Activated CD4-positive, alpha-beta T cell treated with anti-CD3 and anti-CD28 coated beads, Interleukin-2, amount 10 ng/mL, durations not matched to agents 24 days and 14 days (primary cell): ENCODE measurements around the gene FAAP20. TPM values are rescaled to one million over a fixed set of nuclear protein-coding genes. Genes with fewer than 3 reads are reported as not detected.

Experiments
- DNase-seq: peaks from one replicate; pipeline ENCODE4 v3.0.0; 2022
- H3K27ac Mint-ChIP-seq: one replicate; pipeline ENCODE4 v1.8.0; 2022; ENCODE audit warnings: mild to moderate bottlenecking, mixed read lengths
- H3K27me3 Mint-ChIP-seq: one replicate; pipeline ENCODE4 v1.8.0; 2022; ENCODE audit warnings: mixed read lengths
- H3K36me3 Mint-ChIP-seq: one replicate; pipeline ENCODE4 v1.8.0; 2022; ENCODE audit warnings: low read depth, mild to moderate bottlenecking, mixed read lengths
- H3K4me1 Mint-ChIP-seq: one replicate; pipeline ENCODE4 v1.8.0; 2021; ENCODE audit warnings: mixed read lengths
- H3K4me3 Mint-ChIP-seq: one replicate; pipeline ENCODE4 v1.8.0; 2022; ENCODE audit warnings: mild to moderate bottlenecking, moderate library complexity, mixed read lengths
- H3K9me3 Mint-ChIP-seq: one replicate; pipeline ENCODE4 v1.8.0; 2021; ENCODE audit warnings: mixed read lengths
- intact Hi-C: fragments of 100-400 bp; cut with micrococcal nuclease; formaldehyde crosslinking; loops from one replicate; pipeline ENCODE4 v1.15.1; 2023
- total RNA-seq: library from RNA; stranded (reverse); gene quantifications from 2 replicates; pipeline ENCODE4 v1.2.3, GENCODE V29; 2022

The FAAP20 gene, protein sequence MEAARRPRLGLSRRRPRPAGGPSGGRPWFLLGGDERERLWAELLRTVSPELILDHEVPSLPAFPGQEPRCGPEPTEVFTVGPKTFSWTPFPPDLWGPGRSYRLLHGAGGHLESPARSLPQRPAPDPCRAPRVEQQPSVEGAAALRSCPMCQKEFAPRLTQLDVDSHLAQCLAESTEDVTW
- 55.8 and 60.3 TPM in 2 replicates for total RNA-seq

DNA sequence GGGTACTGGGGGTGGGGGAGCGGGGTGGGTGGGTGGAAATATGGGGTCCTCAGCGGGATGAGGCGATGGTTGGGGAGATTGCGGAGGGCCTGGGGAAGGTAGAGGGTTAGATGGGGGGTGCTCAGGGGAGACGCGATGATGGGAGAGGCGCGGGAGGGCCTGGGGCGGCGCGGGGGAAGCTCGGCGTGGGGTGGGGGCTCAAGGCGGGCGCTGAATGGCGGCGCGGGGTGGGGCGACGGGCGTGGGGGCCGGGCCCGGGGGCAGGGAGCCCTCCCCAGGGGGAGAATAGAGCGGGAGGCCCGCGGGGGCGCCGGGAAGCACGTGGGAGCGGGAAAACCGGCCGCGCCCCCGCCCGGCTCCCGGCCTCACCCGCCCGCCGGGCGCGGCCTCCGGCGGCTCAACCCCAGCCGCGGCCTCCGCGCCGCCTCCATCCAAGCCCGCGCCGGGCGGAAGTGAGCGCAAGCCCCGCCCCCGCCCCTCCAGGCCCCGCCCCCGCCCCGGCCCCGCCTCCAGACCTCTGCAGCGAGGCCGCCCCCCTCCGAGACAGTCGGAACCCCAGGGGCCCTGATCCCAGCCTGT, at the start of gene FAAP20:
TSS of gene FAAP20 (minus strand) at position 454 of the 579 bp plus-strand sequence. CDS start at position 431, 23 bp downstream.
- intact Hi-C loops, result loop anchor here (2.0 kb wide), 2 partner anchors 36 to 354 kb away; no protein-coding TSS in a partner anchor

DNA sequence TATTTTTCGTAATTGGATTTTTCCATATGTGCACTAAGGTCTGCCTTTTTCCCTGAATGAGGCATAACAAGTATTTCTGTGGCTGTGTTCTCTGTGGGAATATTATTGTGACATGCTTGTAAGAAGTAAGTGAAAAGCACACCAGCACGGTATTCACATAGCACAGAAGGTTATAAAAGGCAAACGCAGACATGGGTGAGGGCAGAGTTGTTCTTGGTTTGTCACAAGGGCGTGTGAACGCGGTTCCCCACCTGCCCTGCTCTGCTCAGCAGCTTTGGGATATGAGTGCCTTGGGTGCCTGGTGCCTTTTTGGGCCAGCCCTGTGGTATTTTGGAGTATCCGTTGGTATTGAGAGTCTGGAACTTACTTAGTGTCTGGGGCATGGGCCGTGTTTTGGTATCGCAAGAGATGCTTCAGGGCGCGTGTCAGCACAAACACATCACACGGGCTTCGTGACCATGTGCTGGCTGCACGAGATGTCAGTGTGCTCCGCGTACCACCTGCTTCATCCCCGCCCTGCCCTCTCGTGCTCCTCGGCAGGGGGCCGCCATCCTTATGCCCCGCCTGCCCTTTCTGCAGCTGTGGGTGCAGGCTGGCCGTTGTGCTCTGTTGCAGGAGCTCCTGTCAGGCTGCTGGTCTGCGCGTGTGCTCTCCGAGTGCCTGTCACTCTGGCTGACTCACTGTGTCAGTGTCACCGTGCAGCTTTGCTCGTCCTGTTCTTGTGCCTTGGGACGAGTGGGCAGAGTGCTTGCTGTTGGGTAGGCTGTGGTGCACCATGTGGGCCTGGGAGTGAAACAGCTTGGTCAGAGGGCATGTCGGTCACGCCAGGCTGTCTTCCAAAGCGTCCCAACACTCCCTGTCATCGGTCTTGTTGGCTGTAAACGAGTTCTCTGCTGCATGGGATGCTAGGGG, 48.5 kb upstream of the FAAP20 start:
- intact Hi-C loops, result no loop called here
- H3K36me3 Mint-ChIP-seq, result peaks cover 41% of the 10 kb centered on the region
- no peaks in the 10 kb centered on the region for H3K9me3 Mint-ChIP-seq
- H3K4me3 Mint-ChIP-seq, result no peak overlapping the region
- H3K27ac Mint-ChIP-seq, result no peak overlapping the region
- H3K27me3 Mint-ChIP-seq, result no peaks in the 10 kb centered on the region
- H3K4me1 Mint-ChIP-seq, result peaks cover 43% of the 10 kb centered on the region
- DNase-seq, result no peak

More for the DNA sequence above, at the start of gene FAAP20:
- H3K4me1 Mint-ChIP-seq, result peaks cover 10% of the 10 kb centered on the region
- H3K4me3 Mint-ChIP-seq, result peak within 1 kb of the TSS; percentile 90
- H3K36me3 Mint-ChIP-seq, result peaks cover 2% of the 10 kb centered on the region
- H3K9me3 Mint-ChIP-seq, result no peaks in the 10 kb centered on the region
- H3K27ac Mint-ChIP-seq, result peak within 1 kb of the TSS; percentile 93
- no peaks in the 10 kb centered on the region for H3K27me3 Mint-ChIP-seq
- DNase-seq, result no peak

DNA sequence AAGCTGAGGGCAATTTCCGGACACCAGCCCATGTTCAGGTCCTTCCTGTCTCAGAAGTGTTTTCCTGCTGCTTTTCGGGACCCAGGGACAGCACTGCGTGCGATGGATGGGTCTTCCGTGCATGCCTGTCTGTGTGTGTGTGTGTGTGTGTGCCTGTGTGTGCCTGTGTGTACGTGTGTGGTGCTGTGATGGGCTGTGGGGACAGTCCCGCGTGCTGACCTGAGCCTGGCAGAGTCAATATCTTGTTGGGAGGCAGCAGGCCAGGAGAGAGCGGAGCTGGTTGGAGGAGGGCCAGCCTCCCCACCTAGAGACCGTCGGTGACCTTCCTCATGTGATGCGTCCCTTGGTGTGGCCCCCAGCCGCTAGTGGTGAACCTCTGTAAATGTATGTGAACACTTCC, 47.2 kb upstream of the FAAP20 start:
- Mint-ChIP-seq H3K36me3 (peaks cover 39% of the 10 kb centered on the region), H3K4me3 (no peak overlapping the region), H3K27me3 (no peaks in the 10 kb centered on the region), H3K4me1 (peaks cover 50% of the 10 kb centered on the region), H3K27ac (no peak overlapping the region), H3K9me3 (no peaks in the 10 kb centered on the region)
- DNase-seq, result no peak
- intact Hi-C loops, result no loop called here

DNA sequence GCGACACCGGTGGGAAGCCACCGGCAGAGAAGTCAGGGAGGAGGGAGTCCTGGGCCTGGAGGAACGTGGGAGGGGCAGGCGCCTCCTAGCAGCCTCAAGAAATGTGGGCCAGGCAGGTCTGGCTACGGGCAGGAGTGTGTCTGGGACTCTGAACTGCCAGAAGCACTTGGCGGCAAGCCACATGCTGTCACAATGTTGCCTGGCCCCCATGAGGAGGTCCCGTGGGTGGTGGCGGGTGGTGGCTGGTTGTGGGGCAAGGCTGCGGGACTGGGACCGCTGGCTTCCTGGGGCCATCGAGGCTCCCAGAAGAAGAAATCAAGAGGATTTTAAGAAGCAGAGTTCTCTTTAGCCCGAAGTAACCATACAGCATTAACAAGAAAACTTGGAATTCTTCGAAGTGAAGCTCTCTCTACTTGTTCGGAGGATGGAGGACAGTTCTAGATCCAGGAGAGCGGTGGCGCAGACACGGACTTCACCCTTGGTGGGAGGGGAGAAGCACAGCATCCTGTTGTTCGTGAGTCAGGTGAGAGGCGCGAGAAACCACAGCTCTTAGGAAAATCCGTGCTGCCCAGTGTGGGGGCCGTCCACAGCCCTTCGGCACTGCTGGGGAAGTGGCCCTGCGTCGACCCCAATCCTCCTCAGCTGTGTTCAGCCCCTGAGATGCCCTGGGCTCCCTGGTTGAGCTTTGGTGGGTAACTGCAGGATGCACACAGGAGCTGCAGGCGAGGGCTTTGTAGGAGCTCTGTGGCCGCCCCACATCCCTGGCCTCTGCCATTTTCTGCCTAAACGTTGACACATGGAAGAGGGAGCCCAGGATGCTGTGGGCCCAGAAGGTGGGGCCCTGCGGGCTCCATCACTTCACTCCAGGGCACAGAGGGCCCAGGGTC, 45.9 kb upstream of the FAAP20 start:
- DNase-seq, result no peak
- H3K36me3 Mint-ChIP-seq, result peaks cover 35% of the 10 kb centered on the region
- H3K4me3 Mint-ChIP-seq, result peak overlapping the region; percentile 40
- intact Hi-C loops, result no loop called here
- H3K27me3 Mint-ChIP-seq, result no peaks in the 10 kb centered on the region
- H3K4me1 Mint-ChIP-seq, result peaks cover 52% of the 10 kb centered on the region
- H3K27ac Mint-ChIP-seq, result peak overlapping the region; percentile 74
- H3K9me3 Mint-ChIP-seq, result no peaks in the 10 kb centered on the region

DNA sequence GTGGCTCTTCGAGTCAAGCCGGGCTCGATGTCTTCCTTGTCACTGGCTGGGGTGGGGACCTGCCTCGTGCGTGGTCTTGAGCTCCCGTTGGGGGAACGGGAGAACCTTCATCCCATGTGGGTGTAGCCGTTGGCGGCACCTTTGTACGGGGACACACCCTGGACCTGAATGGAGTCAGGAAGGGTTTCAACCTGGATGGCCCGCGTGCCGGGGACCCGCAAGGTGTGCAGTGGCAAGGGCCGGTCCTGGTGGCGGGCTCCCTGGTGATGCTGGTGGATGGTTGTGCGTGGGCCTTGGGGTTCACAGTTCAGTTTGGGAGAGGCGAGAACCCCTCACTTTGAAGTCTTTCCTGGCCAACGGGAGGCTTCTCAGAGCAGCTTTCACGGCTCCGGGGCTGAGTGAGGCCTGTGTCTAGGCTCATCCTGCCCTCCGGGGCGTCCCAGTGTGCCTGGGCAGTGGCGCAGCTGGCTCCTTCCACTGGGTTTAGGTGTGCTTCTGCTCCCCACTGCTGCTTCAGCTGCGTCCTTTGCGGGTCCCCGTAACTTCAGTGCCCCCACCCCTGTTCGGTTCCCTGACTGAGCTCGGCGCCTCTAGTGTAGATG, 44.9 kb upstream of the FAAP20 start:
- H3K36me3 Mint-ChIP-seq, result peaks cover 34% of the 10 kb centered on the region
- peaks cover 54% of the 10 kb centered on the region for H3K4me1 Mint-ChIP-seq
- DNase-seq, result no peak
- H3K27ac Mint-ChIP-seq, result no peak overlapping the region
- intact Hi-C loops, result no loop called here
- H3K4me3 Mint-ChIP-seq, result peak overlapping the region; percentile 40
- H3K27me3 Mint-ChIP-seq, result no peaks in the 10 kb centered on the region
- H3K9me3 Mint-ChIP-seq, result no peaks in the 10 kb centered on the region

DNA sequence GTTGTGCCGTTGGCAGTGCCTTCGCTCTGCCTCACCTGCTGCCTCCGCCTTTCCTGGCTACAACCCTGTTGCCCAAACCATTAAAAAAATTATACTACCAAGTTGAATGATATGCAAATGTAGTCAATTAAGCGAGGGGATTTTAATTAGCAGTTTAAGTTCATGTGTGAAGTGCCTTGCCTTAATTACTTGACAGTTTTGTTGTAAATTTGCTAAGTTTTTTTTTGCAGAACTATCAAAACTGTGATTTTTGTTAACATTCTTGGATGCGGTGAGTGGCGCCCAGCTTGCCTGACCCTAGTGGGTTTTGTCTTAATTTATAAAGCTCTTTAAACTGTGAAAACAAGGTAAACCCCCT, 44.4 kb upstream of the FAAP20 start:
- intact Hi-C loops, result no loop called here
- H3K36me3 Mint-ChIP-seq, result peaks cover 33% of the 10 kb centered on the region
- no peak overlapping the region for H3K4me3 Mint-ChIP-seq
- H3K4me1 Mint-ChIP-seq, result peaks cover 57% of the 10 kb centered on the region
- H3K27me3 Mint-ChIP-seq, result no peaks in the 10 kb centered on the region
- no peak for DNase-seq
- no peak overlapping the region for H3K27ac Mint-ChIP-seq
- H3K9me3 Mint-ChIP-seq, result no peaks in the 10 kb centered on the region

DNA sequence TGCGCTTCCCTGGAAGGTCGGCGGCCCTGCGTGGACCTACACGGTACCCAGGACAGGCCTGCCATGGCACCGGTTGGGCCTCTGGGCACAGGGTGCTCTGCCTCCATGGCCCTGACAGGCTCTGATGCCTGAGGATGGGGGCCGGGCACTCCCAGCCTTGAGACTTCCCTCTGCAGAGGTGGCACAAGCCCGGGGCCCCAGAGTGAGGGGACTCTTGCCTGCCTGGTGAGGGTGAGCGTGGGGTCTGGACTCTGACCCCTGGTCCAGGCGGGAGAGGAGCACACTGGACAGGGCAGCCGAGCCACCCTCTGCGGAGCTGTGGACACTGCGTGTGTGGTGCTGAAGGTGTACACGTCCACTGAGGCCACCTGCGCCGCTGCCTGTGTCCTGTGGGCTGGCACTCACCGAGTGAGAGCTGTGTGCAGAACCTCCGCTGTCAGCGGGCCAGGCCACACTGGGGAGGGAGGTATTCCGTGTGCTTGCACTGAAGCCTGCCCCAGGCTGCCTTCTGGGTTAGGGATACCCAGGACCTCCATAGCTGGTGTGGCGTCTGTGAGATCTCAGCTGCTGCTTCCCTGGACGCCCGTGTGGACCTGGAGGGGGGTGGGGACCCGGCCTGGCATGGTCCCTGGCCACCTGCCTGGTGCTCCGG, 43.9 kb upstream of the FAAP20 start:
- Mint-ChIP-seq H3K4me3 (no peak overlapping the region), H3K36me3 (peaks cover 29% of the 10 kb centered on the region), H3K27ac (no peak overlapping the region), H3K27me3 (no peaks in the 10 kb centered on the region), H3K4me1 (peaks cover 59% of the 10 kb centered on the region), H3K9me3 (no peaks in the 10 kb centered on the region)
- intact Hi-C loops, result no loop called here
- DNase-seq, result no peak

DNA sequence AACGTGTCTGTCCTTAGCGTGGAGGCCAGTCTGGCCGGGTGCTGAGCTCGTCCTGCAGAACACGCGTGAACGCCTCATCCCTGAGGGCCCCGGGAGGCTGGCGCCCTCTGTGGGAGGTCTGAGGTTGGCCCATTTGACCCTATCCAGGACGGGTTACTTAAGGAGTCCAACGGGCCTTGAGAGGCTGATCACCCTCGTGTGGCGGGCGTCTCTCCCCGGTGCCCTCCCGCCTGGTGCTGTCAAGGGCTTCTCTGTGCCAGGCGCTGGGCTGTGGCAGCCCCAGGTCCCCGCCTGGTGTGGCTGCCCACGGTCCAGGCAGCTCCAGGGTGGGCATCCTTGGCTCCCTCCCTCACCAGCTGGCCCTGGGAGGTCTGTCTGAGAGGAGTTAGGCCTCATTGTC, 43.2 kb upstream of the FAAP20 start:
- DNase-seq, result no peak
- Mint-ChIP-seq H3K4me1 (peaks cover 60% of the 10 kb centered on the region), H3K27ac (no peak overlapping the region)

DNA sequence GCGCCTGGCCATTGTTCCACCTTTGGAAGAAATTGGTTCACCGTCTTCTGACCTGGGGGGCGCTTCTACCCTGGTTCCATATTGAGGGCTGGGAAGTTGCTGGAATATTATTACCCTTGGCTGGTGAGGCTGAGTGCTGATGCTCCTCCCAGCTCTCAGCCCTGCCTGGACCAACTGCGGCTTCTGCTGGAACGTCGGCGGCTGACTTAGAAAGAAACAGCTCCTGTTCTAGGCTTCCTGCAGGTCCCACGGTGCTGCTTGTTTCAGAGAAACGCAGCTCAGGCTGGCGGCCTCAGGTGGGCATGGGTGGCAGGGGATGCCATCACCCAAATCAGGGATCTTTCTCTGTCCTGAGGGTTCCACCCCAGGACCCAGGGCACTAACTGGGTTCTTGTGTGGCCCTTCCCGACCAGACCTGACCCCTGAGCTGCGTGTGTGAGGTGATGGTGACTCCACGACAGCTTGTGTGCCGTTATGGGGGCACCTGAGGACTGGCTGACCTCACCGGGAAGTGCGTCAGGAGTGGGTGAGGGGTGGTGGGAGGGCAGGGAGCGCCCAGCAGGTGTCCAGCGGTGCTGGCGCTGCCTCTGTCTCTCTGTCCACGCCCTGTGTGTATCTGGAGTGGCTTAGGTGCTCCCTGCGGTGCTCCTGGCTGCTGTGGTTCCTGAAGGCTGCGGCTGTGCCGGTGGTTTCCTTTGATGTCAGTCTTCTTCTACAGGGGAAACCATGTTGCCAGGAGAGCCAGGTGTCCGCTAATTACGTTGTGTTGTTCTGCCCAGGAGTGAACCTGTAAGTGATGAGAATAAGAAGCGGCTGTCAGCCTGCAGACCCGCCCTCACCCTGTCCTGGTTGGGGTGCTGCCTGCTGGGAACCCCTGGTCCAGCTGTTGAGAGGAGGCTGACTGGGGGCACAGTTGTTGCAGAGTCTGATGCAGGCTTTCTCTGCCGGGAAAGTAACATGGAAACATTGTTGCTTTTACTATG, 42.4 kb upstream of the FAAP20 start:
- Mint-ChIP-seq H3K9me3 (no peaks in the 10 kb centered on the region), H3K4me3 (peak overlapping the region; percentile 72), H3K36me3 (peaks cover 20% of the 10 kb centered on the region), H3K4me1 (peaks cover 64% of the 10 kb centered on the region), H3K27me3 (no peaks in the 10 kb centered on the region), H3K27ac (no peak overlapping the region)
- intact Hi-C loops, result loop anchor here (2.0 kb wide), 1 partner anchor 110 kb away; no protein-coding TSS in a partner anchor
- DNase-seq, result peak; percentile 85

More for the DNA sequence above, 43.2 kb upstream of the FAAP20 start:
- Mint-ChIP-seq H3K27me3 (no peaks in the 10 kb centered on the region), H3K36me3 (peaks cover 24% of the 10 kb centered on the region), H3K4me3 (peak overlapping the region; percentile 72), H3K9me3 (no peaks in the 10 kb centered on the region)
- intact Hi-C loops, result loop anchor here (2.0 kb wide), 1 partner anchor 111 kb away; no protein-coding TSS in a partner anchor

DNA sequence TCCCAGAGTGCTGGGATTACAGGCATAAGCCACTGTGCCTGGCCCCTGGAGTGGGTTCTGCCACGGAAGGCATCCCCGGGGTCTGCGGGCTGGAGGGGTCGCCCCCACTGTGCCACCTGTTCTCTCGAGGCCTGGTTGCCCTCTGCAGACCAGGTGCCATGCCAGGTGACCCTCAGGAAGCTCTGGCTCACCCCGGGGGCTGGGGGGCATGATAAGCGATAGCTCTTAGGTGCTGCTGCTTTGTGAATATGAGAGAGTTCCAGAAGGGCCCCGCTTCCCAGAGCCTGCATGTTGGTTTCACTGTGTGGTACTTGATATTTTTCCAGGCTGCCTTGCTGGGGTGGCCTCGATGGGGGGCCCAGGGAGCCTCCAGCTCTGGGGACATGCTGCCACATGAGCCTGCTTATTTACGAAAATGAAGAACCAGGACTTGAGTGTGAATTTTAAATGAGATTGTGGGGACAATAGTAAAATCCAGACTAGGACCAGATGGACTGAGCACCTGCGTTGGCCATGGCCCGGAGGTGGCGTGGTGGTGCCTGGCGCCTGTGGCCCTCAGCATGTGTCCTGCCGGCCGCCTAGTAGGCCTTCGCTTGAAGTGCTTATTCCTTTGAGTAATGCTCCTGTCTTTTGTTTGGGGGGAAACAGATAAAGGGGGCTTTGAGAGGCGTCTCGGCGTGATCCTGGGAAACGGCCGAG, 40.9 kb upstream of the FAAP20 start:
- Mint-ChIP-seq H3K4me1 (peaks cover 70% of the 10 kb centered on the region), H3K4me3 (peak overlapping the region; percentile 38)
- intact Hi-C loops, result no loop called here

DNA sequence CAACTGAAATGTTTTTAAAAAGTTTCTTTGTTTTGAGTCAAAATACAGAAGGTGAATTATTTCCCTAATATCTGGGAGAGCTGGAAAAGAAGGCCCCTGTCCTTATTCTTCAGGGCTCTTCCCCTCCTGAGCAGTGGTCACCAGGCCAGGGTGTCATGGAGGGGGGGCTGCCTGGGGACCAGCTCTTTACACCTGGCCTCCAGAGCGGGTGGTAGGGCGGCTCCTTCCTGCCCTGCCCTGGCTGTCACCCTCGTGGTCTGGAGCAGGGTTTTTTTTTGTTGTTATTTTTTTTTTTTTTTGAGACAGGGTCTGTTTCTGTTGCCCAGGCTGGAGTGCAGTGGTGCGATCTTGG, 40.2 kb upstream of the FAAP20 start:
- peak; percentile 78 for DNase-seq
- peaks cover 63% of the 10 kb centered on the region for H3K4me1 Mint-ChIP-seq
- peak overlapping the region; percentile 93 for H3K4me3 Mint-ChIP-seq
- peak overlapping the region; percentile 88 for H3K27ac Mint-ChIP-seq
- no peaks in the 10 kb centered on the region for H3K9me3 Mint-ChIP-seq
- no peaks in the 10 kb centered on the region for H3K27me3 Mint-ChIP-seq
- intact Hi-C loops, result loop anchor here (1.0 kb wide), 1 partner anchor 21 kb away; no protein-coding TSS in a partner anchor
- H3K36me3 Mint-ChIP-seq, result peaks cover 19% of the 10 kb centered on the region

More for the DNA sequence above, 40.9 kb upstream of the FAAP20 start:
- no peak for DNase-seq
- Mint-ChIP-seq H3K27me3 (no peaks in the 10 kb centered on the region), H3K9me3 (no peaks in the 10 kb centered on the region), H3K36me3 (peaks cover 20% of the 10 kb centered on the region), H3K27ac (peak overlapping the region; percentile 51)
